ENCODE results near the gene CYB5R3. TPM values are rescaled to one million over a fixed set of nuclear protein-coding genes. Genes with fewer than 3 reads are reported as not detected.

The CYB5R3 gene
- total RNA-seq, 1 experiment from 2014 or later: 130 TPM

DNA sequence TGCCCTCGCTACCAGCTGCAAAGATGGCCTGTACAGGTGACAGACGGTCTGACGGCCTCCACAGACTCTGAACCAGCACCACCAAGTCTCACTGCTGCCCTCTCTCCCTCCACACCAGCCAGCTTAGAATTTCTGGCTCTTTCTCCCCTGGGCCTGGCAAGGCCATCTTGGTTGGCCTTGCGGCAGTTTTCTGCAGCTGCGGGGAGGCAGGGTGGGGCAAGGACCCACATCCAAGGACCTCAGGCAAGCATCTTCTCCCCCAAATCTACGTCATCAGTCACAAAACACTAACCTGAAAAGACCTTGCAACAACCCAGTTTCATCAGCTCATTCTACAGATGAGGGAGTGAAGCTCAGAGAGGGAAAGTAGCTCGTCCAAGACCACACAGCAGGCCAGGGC, 22.8 kb downstream of the CYB5R3 start:
- Mint-ChIP-seq H3K4me1 (ENCODE audit: low read depth, unreplicated experiment) (no peaks in the 10 kb centered on the region), H3K36me3 (ENCODE audit: insufficient read depth, unreplicated experiment) (peaks cover 31% of the 10 kb centered on the region), H3K27ac (ENCODE audit: unreplicated experiment) (no peak overlapping the region), H3K27me3 (ENCODE audit: insufficient read depth, unreplicated experiment) (no peaks in the 10 kb centered on the region), H3K4me3 (ENCODE audit: unreplicated experiment) (no peak overlapping the region), H3K9me3 (ENCODE audit: unreplicated experiment) (no peaks in the 10 kb centered on the region)
- ChIA-PET CTCF (no interaction called here), POLR2A (no interaction called here)
- TF ChIP-seq, protein P1, sequence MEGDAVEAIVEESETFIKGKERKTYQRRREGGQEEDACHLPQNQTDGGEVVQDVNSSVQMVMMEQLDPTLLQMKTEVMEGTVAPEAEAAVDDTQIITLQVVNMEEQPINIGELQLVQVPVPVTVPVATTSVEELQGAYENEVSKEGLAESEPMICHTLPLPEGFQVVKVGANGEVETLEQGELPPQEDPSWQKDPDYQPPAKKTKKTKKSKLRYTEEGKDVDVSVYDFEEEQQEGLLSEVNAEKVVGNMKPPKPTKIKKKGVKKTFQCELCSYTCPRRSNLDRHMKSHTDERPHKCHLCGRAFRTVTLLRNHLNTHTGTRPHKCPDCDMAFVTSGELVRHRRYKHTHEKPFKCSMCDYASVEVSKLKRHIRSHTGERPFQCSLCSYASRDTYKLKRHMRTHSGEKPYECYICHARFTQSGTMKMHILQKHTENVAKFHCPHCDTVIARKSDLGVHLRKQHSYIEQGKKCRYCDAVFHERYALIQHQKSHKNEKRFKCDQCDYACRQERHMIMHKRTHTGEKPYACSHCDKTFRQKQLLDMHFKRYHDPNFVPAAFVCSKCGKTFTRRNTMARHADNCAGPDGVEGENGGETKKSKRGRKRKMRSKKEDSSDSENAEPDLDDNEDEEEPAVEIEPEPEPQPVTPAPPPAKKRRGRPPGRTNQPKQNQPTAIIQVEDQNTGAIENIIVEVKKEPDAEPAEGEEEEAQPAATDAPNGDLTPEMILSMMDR (IDR thresholded peaks at IDR 0.05; ENCODE audit: insufficient read depth in 1 of 2, low read depth in 1 of 2, low read length in 1 of 2, severe bottlenecking in 1 of 2, unreplicated experiment in 1 of 2): no peak
- DNase-seq: no peak
- Histone ChIP-seq H3K36me3 (ENCODE audit: control insufficient read depth, insufficient read depth, low read length) (peaks cover 2% of the 10 kb centered on the region), H3K9me3 (no peaks in the 10 kb centered on the region), H3K27me3 (replicated peaks; ENCODE audit: control insufficient read depth, insufficient read depth, low read length) (no peaks in the 10 kb centered on the region), H3K4me3 (ENCODE audit: low read depth, low read length) (no peak overlapping the region), H3K4me1 (no peaks in the 10 kb centered on the region)
- BruUV-seq (replicated peaks): no TSS peak
- intact Hi-C loops (cut with micrococcal nuclease; ENCODE audit: unreplicated experiment): loop anchor here (10.0 kb wide), 1 partner anchor 58 kb away; no protein-coding TSS in a partner anchor

DNA sequence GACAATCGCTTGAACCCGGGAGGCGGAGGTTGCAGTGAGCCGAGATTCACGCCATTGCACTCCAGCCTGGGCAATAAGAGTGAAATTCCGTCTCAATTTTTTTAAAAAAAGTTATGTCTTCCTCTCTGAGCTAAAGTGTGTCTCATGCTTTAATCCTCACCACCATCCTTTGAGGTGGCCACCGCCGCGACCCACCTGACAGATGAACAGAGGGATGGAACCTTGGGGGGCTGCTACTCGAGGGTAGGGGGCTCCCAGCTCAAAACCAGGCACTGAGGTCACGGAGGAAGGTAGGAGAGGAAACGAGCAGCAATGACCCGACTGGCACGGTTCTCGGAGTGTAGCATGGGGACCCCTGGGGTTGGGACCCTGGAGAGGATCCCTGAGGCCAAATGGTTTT, 23.8 kb downstream of the CYB5R3 start:
- Mint-ChIP-seq H3K4me3 (ENCODE audit: unreplicated experiment) (no peak overlapping the region), H3K27me3 (ENCODE audit: insufficient read depth, unreplicated experiment) (no peaks in the 10 kb centered on the region), H3K27ac (ENCODE audit: unreplicated experiment) (no peak overlapping the region), H3K4me1 (ENCODE audit: low read depth, unreplicated experiment) (no peaks in the 10 kb centered on the region), H3K9me3 (ENCODE audit: unreplicated experiment) (no peaks in the 10 kb centered on the region), H3K36me3 (ENCODE audit: insufficient read depth, unreplicated experiment) (peaks cover 30% of the 10 kb centered on the region)
- intact Hi-C loops (cut with micrococcal nuclease; ENCODE audit: unreplicated experiment): loop anchor here (10.0 kb wide), 1 partner anchor 59 kb away; no protein-coding TSS in a partner anchor
- no TSS peak for BruUV-seq (replicated peaks)
- Histone ChIP-seq H3K9me3 (no peaks in the 10 kb centered on the region), H3K4me3 (ENCODE audit: low read depth, low read length) (no peak overlapping the region), H3K4me1 (no peaks in the 10 kb centered on the region), H3K36me3 (ENCODE audit: control insufficient read depth, insufficient read depth, low read length) (peaks cover 4% of the 10 kb centered on the region), H3K27me3 (replicated peaks; ENCODE audit: control insufficient read depth, insufficient read depth, low read length) (no peaks in the 10 kb centered on the region)
- TF ChIP-seq, protein P1 (IDR thresholded peaks at IDR 0.05; ENCODE audit: insufficient read depth in 1 of 2, low read depth in 1 of 2, low read length in 1 of 2, severe bottlenecking in 1 of 2, unreplicated experiment in 1 of 2): no peak
- CTCF ChIA-PET: no interaction called here
- DNase-seq: no peak
- POLR2A ChIA-PET: interaction anchor here (0.8 kb wide), 1 partner anchor 11 kb away, joined by 4 read pairs; the partner anchor contains the start of gene POLDIP3

DNA sequence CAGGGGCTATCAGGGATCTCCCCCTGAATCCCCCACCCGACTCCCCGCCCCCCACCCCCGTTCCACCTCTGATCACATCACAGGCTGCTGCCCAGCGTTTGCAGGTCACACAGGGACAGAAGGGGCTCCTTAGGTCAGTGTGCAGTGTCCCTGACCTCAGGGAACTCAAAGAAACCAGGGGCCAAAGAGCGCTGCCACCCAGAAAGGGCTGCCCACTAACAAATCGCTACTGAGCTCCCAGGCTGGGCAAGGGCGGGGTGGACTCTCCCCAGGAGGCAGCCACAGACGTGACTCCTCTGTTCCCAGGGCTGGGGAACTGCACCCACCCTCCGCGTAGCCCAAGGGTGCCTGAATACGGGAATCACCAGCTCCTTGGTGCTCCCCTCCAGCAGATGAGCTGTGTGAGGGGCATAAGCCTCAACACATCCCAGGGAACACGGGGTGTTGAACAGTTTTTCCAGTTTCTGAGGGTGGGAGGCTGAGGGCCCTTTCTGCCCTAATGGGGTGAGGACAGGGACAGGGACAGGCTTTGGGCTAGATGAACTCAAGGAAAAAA, 24.6 kb downstream of the CYB5R3 start:
- no peak overlapping the region for H3K4me3 ChIP-seq (ENCODE audit: low read depth, low read length)
- H3K9me3 ChIP-seq: no peaks in the 10 kb centered on the region
- intact Hi-C loops (cut with micrococcal nuclease; ENCODE audit: unreplicated experiment): loop anchor here (10.0 kb wide), 1 partner anchor 60 kb away; no protein-coding TSS in a partner anchor
- POLR2A ChIA-PET: no interaction called here
- CTCF ChIA-PET: no interaction called here
- Mint-ChIP-seq H3K36me3 (ENCODE audit: insufficient read depth, unreplicated experiment) (peaks cover 32% of the 10 kb centered on the region), H3K4me1 (ENCODE audit: low read depth, unreplicated experiment) (no peaks in the 10 kb centered on the region), H3K27ac (ENCODE audit: unreplicated experiment) (no peak overlapping the region), H3K9me3 (ENCODE audit: unreplicated experiment) (no peaks in the 10 kb centered on the region), H3K4me3 (ENCODE audit: unreplicated experiment) (no peak overlapping the region), H3K27me3 (ENCODE audit: insufficient read depth, unreplicated experiment) (no peaks in the 10 kb centered on the region)
- DNase-seq: no peak
- BruUV-seq (replicated peaks): no TSS peak
- H3K4me1 ChIP-seq: no peaks in the 10 kb centered on the region
- no peaks in the 10 kb centered on the region for H3K27me3 ChIP-seq (replicated peaks; ENCODE audit: control insufficient read depth, insufficient read depth, low read length)
- H3K36me3 ChIP-seq (ENCODE audit: control insufficient read depth, insufficient read depth, low read length): peaks cover 7% of the 10 kb centered on the region
- TF ChIP-seq, protein P1 (IDR thresholded peaks at IDR 0.05; ENCODE audit: insufficient read depth in 1 of 2, low read depth in 1 of 2, low read length in 1 of 2, severe bottlenecking in 1 of 2, unreplicated experiment in 1 of 2): no peak
